ENCODE measurements around the gene SUMO3.

DNA sequence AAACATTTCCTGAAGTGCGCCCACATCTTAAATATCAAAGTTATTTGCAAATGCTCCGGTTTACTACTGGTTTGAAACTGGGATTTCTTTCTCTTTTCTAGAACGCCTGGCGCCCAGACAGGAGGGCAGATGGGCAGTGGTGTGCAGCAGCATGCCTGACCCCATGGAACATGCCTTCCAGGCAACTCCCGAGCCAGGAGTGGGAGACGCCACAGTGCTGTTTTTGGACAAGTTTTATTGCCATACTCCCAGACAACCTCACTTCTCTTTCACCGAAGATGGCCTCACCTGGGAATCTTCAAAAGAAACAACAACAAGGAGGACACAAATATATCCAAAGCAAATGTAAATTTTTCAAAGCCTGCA lies 37.7 kb downstream of the SUMO3 start:
- TF ChIP-seq POLR2A (IDR thresholded peaks at IDR 0.05; ENCODE audit: low read depth, low read length) (no peak), POLR2AphosphoS5 (IDR thresholded peaks at IDR 0.05; ENCODE audit: low read depth, low read length) (no peak), TAF1 (IDR thresholded peaks at IDR 0.05; ENCODE audit: borderline replicate concordance, low read depth, low read length) (no peak)
